Esophagus (tissue), 2 donors: Measurements from ENCODE around the gene VSIG4. TPM values are rescaled to one million over a fixed set of nuclear protein-coding genes. Genes with fewer than 3 reads are reported as not detected.

Source experiments
- H3K27ac ChIP-seq, 2 donors: one replicate each; pipeline ENCODE4 v1.5.1; 2013; ENCODE audit warnings: low read depth in 2 of 2, mild to moderate bottlenecking in 2 of 2, inconsistent platforms in 1 of 2, low read length in 1 of 2, moderate library complexity in 1 of 2
- H3K27me3 ChIP-seq, 2 donors: one replicate each; pipeline ENCODE4 v1.6.1; 2013; ENCODE audit warnings: low read length in 2 of 2, control low read depth in 1 of 2, mild to moderate bottlenecking in 1 of 2; ENCODE audit not compliant: insufficient read depth in 2 of 2, control insufficient read depth in 1 of 2
- H3K36me3 ChIP-seq, 2 donors: one replicate each; pipeline ENCODE4 v1.6.1; 2013; ENCODE audit warnings: low read length in 1 of 2; ENCODE audit not compliant: control insufficient read depth in 2 of 2, insufficient read depth in 2 of 2
- H3K4me1 ChIP-seq, 2 donors: one replicate each; pipeline ENCODE4 v1.6.1; 2013; ENCODE audit warnings: low read length in 1 of 2; ENCODE audit not compliant: control insufficient read depth in 2 of 2, insufficient read depth in 2 of 2
- H3K4me3 ChIP-seq, 2 donors: one replicate each; pipeline ENCODE4 v1.5.1; 2013; ENCODE audit warnings: low read length in 2 of 2, mild to moderate bottlenecking in 2 of 2, low read depth in 1 of 2, moderate library complexity in 1 of 2
- H3K9me3 ChIP-seq, 2 donors: one replicate each; pipeline ENCODE4 v1.6.1; 2013; ENCODE audit warnings: mild to moderate bottlenecking in 2 of 2, low read depth in 1 of 2, low read length in 1 of 2, moderate library complexity in 1 of 2; ENCODE audit not compliant: control insufficient read depth in 2 of 2, insufficient read depth in 1 of 2
- WGBS, 2 donors: extraction: QIAGEN DNeasy Blood & Tissue Kit; methylation state at CpG; one replicate each; pipeline ENCODE4 v1.1.7; 2013; 5-methylcytosine and 5-hydroxymethylcytosine counted together
- polyA plus RNA-seq, 2 donors: library from polyadenylated mRNA; stranded (reverse); fragments of 200-250 nt; gene quantifications; one replicate each; pipeline ENCODE4 v1.2.3, GENCODE V29; 2013
- donor health status: healthy with polysubstance abuse.
- donor health status: Bipolar disorder and iron deficiency.

VSIG4 gene
- polyA plus RNA-seq, 2 donors = 4.0 to 5.1 TPM

- Histone ChIP-seq H3K27me3 (no peaks in the 10 kb centered on the region), H3K9me3 (no peaks in the 10 kb centered on the region), H3K36me3 (no peaks in the 10 kb centered on the region), H3K27ac (no peak overlapping the region), H3K4me3 (no peak overlapping the region), H3K4me1 (no peaks in the 10 kb centered on the region)
- WGBS, 2 donors = 44 to 78% methylated on average over 10 of the region's 10 CpGs
Measured at GRCh38 chrX:66020631-66021334, 19.1 kb downstream of the VSIG4 start.

- Histone ChIP-seq H3K27ac (no peak overlapping the region), H3K27me3 (no peaks in the 10 kb centered on the region), H3K4me3 (no peak overlapping the region), H3K4me1 (no peaks in the 10 kb centered on the region), H3K9me3 (no peaks in the 10 kb centered on the region), H3K36me3 (no peaks in the 10 kb centered on the region)
- 72 to 93% methylated on average over 2 of the region's 2 CpGs for WGBS, 2 donors
Measured at GRCh38 chrX:66019974-66020373, 19.9 kb downstream of the VSIG4 start.

GRCh38 chrX:66019310-66019652, 20.6 kb downstream of the VSIG4 start:
- Histone ChIP-seq H3K9me3 (no peaks in the 10 kb centered on the region), H3K27ac (no peak overlapping the region), H3K27me3 (no peaks in the 10 kb centered on the region), H3K4me3 (no peak overlapping the region), H3K36me3 (no peaks in the 10 kb centered on the region), H3K4me1 (no peaks in the 10 kb centered on the region)
- WGBS, 2 donors = 73 to 85% methylated on average over 1 of the region's 1 CpG

GRCh38 chrX:66018585-66019309, 21.1 kb downstream of the VSIG4 start:
- Histone ChIP-seq H3K4me3 (no peak overlapping the region), H3K27me3 (no peaks in the 10 kb centered on the region), H3K36me3 (no peaks in the 10 kb centered on the region), H3K9me3 (no peaks in the 10 kb centered on the region), H3K4me1 (no peaks in the 10 kb centered on the region), H3K27ac (no peak overlapping the region)
- 78 to 84% methylated on average over 7 of the region's 7 CpGs for WGBS, 2 donors

- H3K9me3 ChIP-seq = no peaks in the 10 kb centered on the region
- no peaks in the 10 kb centered on the region for H3K27me3 ChIP-seq
- no peak overlapping the region for H3K4me3 ChIP-seq
- H3K27ac ChIP-seq = no peak overlapping the region
- no peaks in the 10 kb centered on the region for H3K36me3 ChIP-seq
- no peaks in the 10 kb centered on the region for H3K4me1 ChIP-seq
Measured at GRCh38 chrX:66017659-66018170, 22.2 kb downstream of the VSIG4 start.

- H3K4me3 ChIP-seq = no peak overlapping the region
- no peaks in the 10 kb centered on the region for H3K4me1 ChIP-seq
- H3K9me3 ChIP-seq = no peaks in the 10 kb centered on the region
- H3K27me3 ChIP-seq = no peaks in the 10 kb centered on the region
- H3K27ac ChIP-seq = no peak overlapping the region
- 49 to 66% methylated on average over 2 of the region's 2 CpGs for WGBS, 2 donors
- no peaks in the 10 kb centered on the region for H3K36me3 ChIP-seq
Measured at GRCh38 chrX:66016905-66017658, 22.8 kb downstream of the VSIG4 start.

GRCh38 chrX:66015900-66016689, 23.8 kb downstream of the VSIG4 start:
- 35 to 84% methylated on average over 1 of the region's 1 CpG for WGBS, 2 donors
- no peaks in the 10 kb centered on the region for H3K9me3 ChIP-seq

GRCh38 chrX:66015152-66015831, 24.6 kb downstream of the VSIG4 start:
- H3K36me3 ChIP-seq = no peaks in the 10 kb centered on the region
- no peaks in the 10 kb centered on the region for H3K4me1 ChIP-seq
- no peaks in the 10 kb centered on the region for H3K27me3 ChIP-seq
- 29 to 57% methylated on average over 2 of the region's 2 CpGs for WGBS, 2 donors
- no peak overlapping the region for H3K4me3 ChIP-seq
- H3K9me3 ChIP-seq = no peaks in the 10 kb centered on the region
- peak overlapping the region in 1 of 2 donors; percentile 47 for H3K27ac ChIP-seq

More at GRCh38 chrX:66015900-66016689, 23.8 kb downstream of the VSIG4 start:
- no peaks in the 10 kb centered on the region for H3K4me1 ChIP-seq
- no peaks in the 10 kb centered on the region for H3K27me3 ChIP-seq
- H3K4me3 ChIP-seq = no peak overlapping the region
- H3K36me3 ChIP-seq = no peaks in the 10 kb centered on the region
- no peak overlapping the region for H3K27ac ChIP-seq

- Histone ChIP-seq H3K9me3 (no peaks in the 10 kb centered on the region), H3K27ac (no peak overlapping the region), H3K4me3 (no peak overlapping the region), H3K27me3 (no peaks in the 10 kb centered on the region), H3K36me3 (no peaks in the 10 kb centered on the region), H3K4me1 (no peaks in the 10 kb centered on the region)
- WGBS, 2 donors = 59 to 72% methylated on average over 1 of the region's 1 CpG
Measured at GRCh38 chrX:66014556-66014955, 25.3 kb downstream of the VSIG4 start.
